ENCODE results near the gene TMTC1. TPM values are rescaled to one million over a fixed set of nuclear protein-coding genes. Genes with fewer than 3 reads are reported as not detected.

Gene TMTC1
- total RNA-seq, 1 donor from 2014 or later, result not detected

DNA sequence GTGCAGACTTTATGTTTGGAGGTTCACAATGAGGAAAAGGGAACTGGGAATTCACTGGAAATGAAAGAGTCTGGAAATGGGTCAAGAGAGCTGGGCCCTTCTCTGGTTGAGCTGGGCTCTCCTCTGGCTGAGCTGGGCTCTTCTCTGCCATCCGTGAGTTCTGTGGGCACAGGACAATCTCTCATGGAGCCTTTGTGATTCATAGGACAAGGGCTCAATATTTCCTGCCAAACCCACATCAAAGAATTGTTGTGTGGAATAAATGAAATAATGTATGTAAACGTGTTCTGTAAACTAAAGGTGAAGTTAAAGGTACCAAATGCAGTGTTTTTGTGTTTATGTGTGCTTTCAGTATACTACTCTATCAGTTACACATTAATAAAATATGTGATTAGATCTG, 190.7 kb downstream of the TMTC1 start:
- no peaks in the 10 kb centered on the region for H3K27me3 Mint-ChIP-seq
- H3K36me3 Mint-ChIP-seq (ENCODE audit: low read depth), result no peaks in the 10 kb centered on the region
- TF ChIP-seq, protein P1, sequence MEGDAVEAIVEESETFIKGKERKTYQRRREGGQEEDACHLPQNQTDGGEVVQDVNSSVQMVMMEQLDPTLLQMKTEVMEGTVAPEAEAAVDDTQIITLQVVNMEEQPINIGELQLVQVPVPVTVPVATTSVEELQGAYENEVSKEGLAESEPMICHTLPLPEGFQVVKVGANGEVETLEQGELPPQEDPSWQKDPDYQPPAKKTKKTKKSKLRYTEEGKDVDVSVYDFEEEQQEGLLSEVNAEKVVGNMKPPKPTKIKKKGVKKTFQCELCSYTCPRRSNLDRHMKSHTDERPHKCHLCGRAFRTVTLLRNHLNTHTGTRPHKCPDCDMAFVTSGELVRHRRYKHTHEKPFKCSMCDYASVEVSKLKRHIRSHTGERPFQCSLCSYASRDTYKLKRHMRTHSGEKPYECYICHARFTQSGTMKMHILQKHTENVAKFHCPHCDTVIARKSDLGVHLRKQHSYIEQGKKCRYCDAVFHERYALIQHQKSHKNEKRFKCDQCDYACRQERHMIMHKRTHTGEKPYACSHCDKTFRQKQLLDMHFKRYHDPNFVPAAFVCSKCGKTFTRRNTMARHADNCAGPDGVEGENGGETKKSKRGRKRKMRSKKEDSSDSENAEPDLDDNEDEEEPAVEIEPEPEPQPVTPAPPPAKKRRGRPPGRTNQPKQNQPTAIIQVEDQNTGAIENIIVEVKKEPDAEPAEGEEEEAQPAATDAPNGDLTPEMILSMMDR (IDR thresholded peaks at IDR 0.05), result no peak
- no peaks in the 10 kb centered on the region for H3K4me1 Mint-ChIP-seq
- ChIA-PET CTCF (no interaction called here), POLR2A (no interaction called here)
- DNase-seq (no peak), ATAC-seq (ENCODE audit: low read depth) (no peak)
- H3K27ac Mint-ChIP-seq, result no peak overlapping the region
- no peaks in the 10 kb centered on the region for H3K9me3 Mint-ChIP-seq
- H3K4me3 Mint-ChIP-seq, result no peak overlapping the region
- intact Hi-C loops (cut with micrococcal nuclease), result no loop called here

DNA sequence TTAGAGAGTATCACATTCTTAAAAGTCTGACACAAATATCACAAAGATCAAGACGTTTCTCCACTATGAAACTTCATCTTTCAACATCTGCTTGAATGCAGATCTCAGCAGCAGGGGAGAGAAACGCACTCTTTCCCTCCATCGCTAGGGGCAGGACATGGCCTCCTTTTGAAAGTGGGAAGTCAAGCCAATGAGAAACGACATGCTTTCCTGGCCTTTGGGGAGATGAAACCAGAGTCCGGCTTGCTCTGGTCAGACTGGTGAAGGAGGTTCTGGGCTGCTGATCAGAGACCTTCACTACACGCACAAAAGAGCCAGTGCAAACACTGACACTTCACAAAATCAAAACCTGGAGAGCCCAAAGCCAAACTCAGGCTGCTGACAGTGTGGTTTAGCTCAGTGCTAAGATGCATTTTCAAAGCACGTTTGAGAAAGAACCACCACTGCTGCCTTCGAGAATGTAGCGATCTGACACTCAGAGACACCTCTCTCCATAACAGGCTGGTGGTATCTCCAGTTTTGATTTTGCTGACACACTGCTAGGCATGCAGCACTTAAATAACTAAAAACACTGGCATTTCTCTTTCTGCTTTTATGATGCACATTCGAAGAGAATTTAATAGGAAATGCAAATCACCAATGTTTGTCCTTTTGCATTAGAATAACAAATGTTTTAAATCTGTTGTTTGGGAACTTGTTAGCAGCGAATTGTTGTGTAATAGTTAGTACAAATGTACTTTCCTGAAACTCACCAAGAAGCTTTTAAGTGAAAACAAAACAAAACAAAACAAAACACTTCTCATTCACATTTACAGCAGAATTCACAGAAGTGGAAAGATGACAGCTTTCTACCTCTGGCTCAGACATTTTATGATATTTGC, 192.4 kb downstream of the TMTC1 start:
- Mint-ChIP-seq H3K4me1 (no peaks in the 10 kb centered on the region), H3K9me3 (no peaks in the 10 kb centered on the region), H3K27me3 (peaks cover 1% of the 10 kb centered on the region), H3K27ac (no peak overlapping the region), H3K36me3 (ENCODE audit: low read depth) (no peaks in the 10 kb centered on the region), H3K4me3 (no peak overlapping the region)
- no peak for ATAC-seq (ENCODE audit: low read depth)
- ChIA-PET POLR2A (no interaction called here), CTCF (no interaction called here)
- intact Hi-C loops (cut with micrococcal nuclease), result no loop called here
- TF ChIP-seq, protein P1 (IDR thresholded peaks at IDR 0.05), result no peak
- DNase-seq, result no peak

DNA sequence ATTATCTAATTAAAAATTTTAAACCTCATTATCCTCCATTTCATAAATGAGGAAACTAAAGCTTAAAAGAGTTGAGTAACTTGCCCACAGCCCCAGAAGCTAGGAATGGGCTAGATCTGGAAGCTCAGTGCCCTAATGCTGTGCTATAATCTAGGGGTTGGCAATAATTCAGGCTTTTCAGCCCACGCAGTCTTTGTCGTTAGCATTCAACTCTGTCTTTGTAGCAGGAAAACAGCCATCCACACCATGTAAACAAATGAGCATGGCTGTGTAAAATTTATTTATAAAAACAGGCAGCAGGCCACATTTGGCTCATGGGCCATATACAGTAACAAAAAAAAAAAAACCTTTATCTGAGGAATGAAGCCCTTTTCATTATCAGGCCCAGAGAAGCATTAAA, 193.9 kb downstream of the TMTC1 start:
- Mint-ChIP-seq H3K27ac (no peak overlapping the region), H3K9me3 (no peaks in the 10 kb centered on the region), H3K36me3 (ENCODE audit: low read depth) (no peaks in the 10 kb centered on the region), H3K4me3 (no peak overlapping the region), H3K27me3 (peaks cover 1% of the 10 kb centered on the region), H3K4me1 (no peaks in the 10 kb centered on the region)
- ChIA-PET POLR2A (no interaction called here), CTCF (no interaction called here)
- TF ChIP-seq, protein P1 (IDR thresholded peaks at IDR 0.05), result no peak
- DNase-seq (no peak), ATAC-seq (ENCODE audit: low read depth) (no peak)
- intact Hi-C loops (cut with micrococcal nuclease), result no loop called here

GRCh38 chr12:29589286-29589820, 194.4 kb downstream of the TMTC1 start:
- ATAC-seq (ENCODE audit: low read depth), result no peak
- DNase-seq, result no peak
- Mint-ChIP-seq H3K9me3 (no peaks in the 10 kb centered on the region), H3K36me3 (ENCODE audit: low read depth) (no peaks in the 10 kb centered on the region), H3K4me1 (no peaks in the 10 kb centered on the region), H3K27ac (no peak overlapping the region), H3K27me3 (peaks cover 1% of the 10 kb centered on the region), H3K4me3 (no peak overlapping the region)
- TF ChIP-seq, protein P1 (IDR thresholded peaks at IDR 0.05), result no peak
- POLR2A ChIA-PET, result no interaction called here
- intact Hi-C loops (cut with micrococcal nuclease), result no loop called here
- CTCF ChIA-PET, result no interaction called here

DNA sequence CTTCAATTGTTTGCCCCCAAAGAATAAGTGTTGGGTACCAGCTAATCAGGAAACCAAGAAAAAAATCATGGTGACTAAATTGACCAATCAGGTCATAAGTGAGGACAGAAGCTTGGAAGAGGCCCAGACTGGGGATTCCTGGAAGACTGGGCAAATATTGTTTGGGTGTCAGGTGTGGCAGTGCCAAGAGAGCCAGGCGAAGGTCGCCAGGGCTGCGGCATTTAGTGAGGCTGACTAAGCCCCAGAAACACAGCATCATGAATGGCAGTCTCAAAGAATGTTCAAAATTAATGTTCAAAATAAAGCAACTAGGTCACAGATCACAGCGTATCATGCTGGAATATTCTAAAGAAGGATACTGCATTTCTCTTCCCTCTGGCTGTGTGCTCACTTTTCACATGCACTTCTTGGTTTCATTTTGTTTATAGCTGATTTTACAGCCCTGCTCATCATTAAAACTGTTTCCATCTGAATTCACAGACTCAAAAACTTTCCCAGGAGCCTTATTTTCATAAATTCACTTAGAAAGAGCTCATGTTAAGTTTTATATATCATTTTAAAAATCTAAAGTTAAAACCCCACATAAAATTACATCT, 201.0 kb downstream of the TMTC1 start:
- Mint-ChIP-seq H3K4me1 (no peaks in the 10 kb centered on the region), H3K27me3 (peaks cover 1% of the 10 kb centered on the region), H3K9me3 (no peaks in the 10 kb centered on the region), H3K27ac (no peak overlapping the region), H3K36me3 (ENCODE audit: low read depth) (no peaks in the 10 kb centered on the region), H3K4me3 (no peak overlapping the region)
- DNase-seq, result no peak
- ATAC-seq (ENCODE audit: low read depth), result no peak
- TF ChIP-seq, protein P1 (IDR thresholded peaks at IDR 0.05), result no peak
- ChIA-PET CTCF (no interaction called here), POLR2A (no interaction called here)
- intact Hi-C loops (cut with micrococcal nuclease), result no loop called here
